T-helper 17 cell (primary cell): ENCODE data around the gene CIITA. TPM values are rescaled to one million over a fixed set of nuclear protein-coding genes. Genes with fewer than 3 reads are reported as not detected.

Experiments used
- ATAC-seq: fragments of 150-1000 bp; cut with Tn5 transposase; 2 replicates; pipeline ENCODE4 v1.10.0; 2021; ENCODE audit warnings: mild to moderate bottlenecking, moderate library complexity
- DNase-seq, 3 donors: peaks; one replicate each; pipeline versions ENCODE4 v3.0.0 to v3.0.0-alpha.2; 2020 to 2021
- H3K9me3 ChIP-seq: one replicate; pipeline ENCODE4 v1.7.0; 2013; ENCODE audit warnings: low read length, mild to moderate bottlenecking; ENCODE audit not compliant: control insufficient read depth, poor library complexity, severe bottlenecking
- H3K27ac Mint-ChIP-seq: one replicate; pipeline ENCODE4 v1.8.0; 2022; ENCODE audit warnings: mild to moderate bottlenecking, moderate library complexity, mixed read lengths
- H3K27me3 Mint-ChIP-seq: one replicate; pipeline ENCODE4 v1.8.0; 2022; ENCODE audit warnings: mixed read lengths
- H3K36me3 Mint-ChIP-seq: one replicate; pipeline ENCODE4 v1.8.0; 2022; ENCODE audit warnings: low read depth, mixed read lengths
- H3K4me1 Mint-ChIP-seq: one replicate; pipeline ENCODE4 v1.8.0; 2022; ENCODE audit warnings: mild to moderate bottlenecking, mixed read lengths
- H3K4me3 Mint-ChIP-seq: one replicate; pipeline ENCODE4 v1.8.0; 2022; ENCODE audit warnings: mild to moderate bottlenecking, moderate library complexity, mixed read lengths
- total RNA-seq, 4 donors: library from RNA in 2 of 4; stranded (reverse) in 2 of 4; gene quantifications; one replicate each; pipeline ENCODE4 v1.2.3 and lab custom pipeline; 2022 to 2026

CIITA gene
- total RNA-seq, 2 donors from 2014 or later = 9.7 to 25.3 TPM

DNA sequence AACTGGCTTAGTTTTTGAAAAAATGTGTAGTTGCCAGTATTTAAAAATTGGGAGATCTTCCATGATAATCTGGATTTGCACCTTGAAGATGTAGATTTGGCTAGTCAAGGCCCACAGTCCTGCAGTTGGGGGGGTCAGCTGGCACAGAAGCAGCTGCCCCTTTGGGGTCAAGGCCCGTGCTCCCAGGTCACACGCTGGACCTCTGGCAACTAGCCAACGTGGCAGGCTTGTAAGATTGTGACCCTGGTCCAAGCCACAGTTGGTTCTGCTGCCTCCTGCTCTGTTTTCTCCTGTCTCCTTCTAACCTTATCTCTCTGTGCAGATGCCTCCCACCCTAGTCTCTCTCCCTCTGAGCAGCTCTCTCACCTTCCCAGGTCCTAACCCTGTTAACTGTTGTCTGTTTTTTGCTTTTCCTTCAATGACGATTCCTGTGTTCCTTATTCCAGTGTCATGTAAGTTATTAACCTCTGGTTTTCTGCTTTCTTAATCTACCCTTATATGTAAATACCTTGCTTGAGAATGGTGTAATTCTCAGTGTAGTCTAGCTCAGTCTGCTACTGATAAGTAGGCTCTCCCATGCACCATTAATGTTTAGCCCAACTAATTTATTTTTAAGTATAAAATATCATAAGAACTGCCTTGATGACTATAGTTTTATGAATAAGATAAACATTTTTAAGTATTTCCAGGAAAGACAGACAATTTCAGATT lies 95.3 kb downstream of the CIITA start:
- ATAC-seq (no peak), DNase-seq (no peak)
- Mint-ChIP-seq H3K36me3 (peaks cover 3% of the 10 kb centered on the region), H3K27me3 (no peaks in the 10 kb centered on the region), H3K4me1 (peaks cover 16% of the 10 kb centered on the region), H3K4me3 (no peak overlapping the region), H3K27ac (peak overlapping the region; percentile 90)
- H3K9me3 ChIP-seq = no peaks in the 10 kb centered on the region

DNA sequence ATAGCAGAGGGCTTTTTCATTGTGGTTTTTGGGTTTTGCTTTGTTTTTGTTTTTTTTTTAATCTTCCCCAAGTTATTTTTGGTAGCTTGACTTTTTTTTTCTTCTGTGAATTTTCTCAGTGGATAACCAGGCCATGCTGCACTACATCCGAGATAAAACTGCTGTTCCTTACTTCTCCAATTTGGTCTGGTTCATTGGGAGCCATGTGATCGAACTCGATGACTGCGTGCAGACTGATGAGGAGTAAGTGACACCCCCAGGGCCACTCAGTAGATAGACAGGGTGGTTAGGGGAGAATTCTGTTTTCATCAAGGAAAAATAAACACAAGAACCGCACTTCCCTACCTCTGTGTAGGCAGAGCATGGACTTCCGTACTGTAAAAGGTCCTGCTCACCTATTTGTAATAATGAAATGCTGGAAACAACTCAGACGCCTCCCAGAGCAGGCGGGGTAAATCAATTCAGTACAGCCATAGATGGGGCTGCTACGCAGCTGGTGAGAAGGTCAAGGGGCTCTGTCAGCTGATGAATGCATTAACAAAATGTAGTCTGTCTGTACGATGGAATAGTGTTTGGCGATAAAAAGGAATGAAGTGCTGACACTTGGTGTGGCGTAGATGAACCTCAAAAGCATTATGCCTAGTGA lies 95.9 kb downstream of the CIITA start:
- no peak for DNase-seq
- Mint-ChIP-seq H3K27ac (peak overlapping the region; percentile 90), H3K36me3 (peaks cover 5% of the 10 kb centered on the region), H3K4me3 (peak overlapping the region; percentile 9), H3K27me3 (no peaks in the 10 kb centered on the region), H3K4me1 (peaks cover 19% of the 10 kb centered on the region)
- H3K9me3 ChIP-seq = no peaks in the 10 kb centered on the region
- no peak for ATAC-seq

DNA sequence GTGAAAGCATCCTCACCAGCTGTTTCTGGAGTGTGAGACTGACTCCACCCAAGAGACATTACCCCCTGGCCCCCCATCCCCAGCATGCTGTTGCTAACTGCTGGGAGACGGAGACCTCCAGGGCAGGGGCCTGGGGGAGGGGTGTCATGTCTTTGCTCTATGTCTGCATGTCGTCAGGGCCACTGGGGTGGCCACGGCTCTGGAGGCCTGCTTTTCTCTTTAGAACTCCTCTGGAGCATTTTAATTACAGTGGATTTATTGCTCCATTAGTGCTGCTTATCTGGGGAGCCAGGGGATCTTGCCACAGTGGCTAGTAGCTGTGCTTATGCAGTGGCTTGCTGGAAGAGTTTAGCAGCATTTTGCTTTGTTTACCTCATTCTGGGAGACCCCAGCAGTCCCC lies 99.6 kb downstream of the CIITA start:
- Mint-ChIP-seq H3K36me3 (peaks cover 5% of the 10 kb centered on the region), H3K27ac (no peak overlapping the region), H3K4me1 (peaks cover 16% of the 10 kb centered on the region), H3K27me3 (no peaks in the 10 kb centered on the region), H3K4me3 (no peak overlapping the region)
- no peak for ATAC-seq
- no peaks in the 10 kb centered on the region for H3K9me3 ChIP-seq
- no peak for DNase-seq

DNA sequence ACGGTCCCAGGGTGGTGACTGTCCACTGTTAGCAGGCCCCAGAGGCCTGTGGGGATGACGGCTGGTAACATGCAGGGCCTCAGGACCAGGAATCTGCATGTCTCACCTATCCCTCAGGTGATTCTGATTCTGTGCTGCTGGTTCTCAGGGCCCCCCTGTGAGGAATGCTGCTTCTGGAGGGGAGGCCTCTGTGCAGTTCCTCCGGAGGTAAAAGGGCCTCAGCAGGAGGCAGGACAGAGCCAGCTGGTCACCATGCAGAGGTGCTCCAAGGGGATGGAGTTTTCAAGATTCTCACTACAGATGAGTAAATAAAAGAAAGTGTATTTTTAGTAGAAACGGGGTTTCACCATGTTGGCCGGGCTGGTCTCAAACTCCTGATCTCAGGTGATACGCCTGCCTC lies 101.1 kb downstream of the CIITA start:
- DNase-seq (no peak), ATAC-seq (no peak)
- no peaks in the 10 kb centered on the region for H3K27me3 Mint-ChIP-seq
- peaks cover 15% of the 10 kb centered on the region for H3K4me1 Mint-ChIP-seq
- H3K36me3 Mint-ChIP-seq = peaks cover 5% of the 10 kb centered on the region
- no peak overlapping the region for H3K4me3 Mint-ChIP-seq
- peak overlapping the region; percentile 79 for H3K27ac Mint-ChIP-seq
- no peaks in the 10 kb centered on the region for H3K9me3 ChIP-seq

DNA sequence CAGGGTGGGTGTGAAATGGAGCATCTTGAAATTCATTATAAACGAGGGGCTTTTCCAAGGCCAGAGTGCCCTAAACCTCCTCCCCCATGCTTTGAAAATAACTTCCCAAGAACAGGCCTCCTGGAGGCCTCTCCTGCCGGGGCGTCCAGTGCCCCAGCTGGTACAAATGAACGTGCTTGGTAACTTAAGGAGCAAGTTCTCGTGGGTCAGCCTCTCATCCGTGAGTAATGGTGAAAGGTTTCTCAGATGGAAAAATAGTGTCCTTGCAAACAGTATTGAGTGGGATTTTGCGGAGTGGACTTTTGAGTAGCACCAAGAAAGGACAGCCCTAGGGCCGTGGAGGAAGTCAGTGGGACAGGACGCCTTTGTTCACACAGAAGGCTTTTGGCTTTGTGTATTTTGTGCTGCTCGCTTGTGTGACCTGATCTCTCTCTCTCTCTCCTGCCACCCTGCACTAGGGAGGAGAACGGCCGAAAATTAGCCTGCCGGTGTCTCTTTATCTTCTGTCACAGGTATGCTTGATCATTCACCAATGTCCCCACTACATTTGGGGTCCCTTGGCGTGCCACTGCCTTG lies 102.0 kb downstream of the CIITA start:
- H3K36me3 Mint-ChIP-seq = peaks cover 5% of the 10 kb centered on the region
- H3K27me3 Mint-ChIP-seq = no peaks in the 10 kb centered on the region
- H3K4me3 Mint-ChIP-seq = no peak overlapping the region
- no peak for DNase-seq
- H3K4me1 Mint-ChIP-seq = peaks cover 16% of the 10 kb centered on the region
- no peak for ATAC-seq
- H3K27ac Mint-ChIP-seq = peak overlapping the region; percentile 21
- H3K9me3 ChIP-seq = no peaks in the 10 kb centered on the region

DNA sequence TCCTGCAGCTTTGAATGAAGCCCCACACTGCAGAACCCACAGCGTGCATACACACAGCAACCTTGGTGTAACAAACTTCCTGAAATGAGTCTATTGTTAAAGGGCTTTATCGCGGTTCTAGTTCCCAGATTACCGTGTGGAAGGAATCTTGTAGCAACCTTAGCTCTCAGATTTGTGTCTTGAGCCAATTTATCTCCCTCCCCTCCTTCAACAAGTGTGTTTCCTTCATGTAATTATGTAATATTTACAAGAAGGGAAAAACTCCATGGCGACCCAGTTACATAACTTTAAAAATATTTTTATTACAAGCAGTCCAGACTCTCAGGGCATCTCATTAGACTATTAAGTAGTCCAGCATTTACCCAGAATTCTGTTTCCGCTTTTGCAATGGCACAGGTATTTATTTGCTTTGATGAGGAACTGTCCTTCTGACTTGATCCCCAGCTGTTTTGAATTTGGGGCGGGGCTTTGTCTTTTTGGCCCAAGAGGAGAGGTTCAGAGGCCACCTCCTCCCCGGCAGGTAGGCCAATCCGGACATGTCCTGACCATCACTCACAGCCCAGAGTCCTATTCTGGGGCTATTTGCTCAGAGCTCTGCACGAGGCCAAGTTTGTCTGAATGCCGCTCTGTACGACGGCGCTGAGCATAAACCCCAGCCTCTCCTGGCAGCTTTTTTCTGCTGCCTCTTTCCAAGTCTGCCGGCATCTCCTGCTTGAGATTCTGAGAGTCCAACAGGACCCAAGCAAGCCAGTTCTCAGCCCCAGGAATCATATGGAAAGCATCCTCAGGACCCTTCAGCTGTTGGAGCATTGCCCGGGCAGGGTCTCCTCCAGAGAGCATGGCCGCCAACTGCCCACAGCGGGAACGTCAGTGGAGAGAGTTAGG lies 103.0 kb downstream of the CIITA start:
- peaks cover 21% of the 10 kb centered on the region for H3K4me1 Mint-ChIP-seq

DNA sequence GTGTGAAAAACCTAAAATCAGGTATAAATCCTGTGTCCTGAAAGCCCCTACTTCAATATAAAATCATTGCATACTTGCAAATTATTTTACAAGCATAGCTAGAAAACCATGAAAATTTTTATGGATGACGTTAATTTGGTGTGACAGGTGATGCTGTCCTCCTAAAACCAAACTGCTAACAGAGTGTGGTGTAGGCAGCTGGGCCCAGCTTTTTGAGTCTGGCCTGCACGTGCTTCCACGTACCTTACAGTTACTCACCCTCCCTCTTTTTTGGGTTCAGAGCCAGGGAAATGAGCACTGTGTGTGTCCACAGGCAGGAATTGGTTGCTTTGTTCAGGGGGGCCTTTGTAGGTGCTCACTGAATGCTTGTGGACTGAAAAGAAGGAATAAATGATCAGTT lies 103.8 kb downstream of the CIITA start:
- DNase-seq = no peak
- Mint-ChIP-seq H3K4me3 (no peak overlapping the region), H3K4me1 (peaks cover 21% of the 10 kb centered on the region), H3K27ac (peak overlapping the region; percentile 21), H3K27me3 (no peaks in the 10 kb centered on the region), H3K36me3 (peaks cover 2% of the 10 kb centered on the region)
- no peaks in the 10 kb centered on the region for H3K9me3 ChIP-seq
- ATAC-seq = no peak

More for the DNA sequence above, 103.0 kb downstream of the CIITA start:
- no peaks in the 10 kb centered on the region for H3K9me3 ChIP-seq
- peak overlapping the region; percentile 21 for H3K27ac Mint-ChIP-seq
- H3K4me3 Mint-ChIP-seq = no peak overlapping the region
- DNase-seq = no peak
- peaks cover 2% of the 10 kb centered on the region for H3K36me3 Mint-ChIP-seq
- H3K27me3 Mint-ChIP-seq = no peaks in the 10 kb centered on the region
- ATAC-seq = no peak

DNA sequence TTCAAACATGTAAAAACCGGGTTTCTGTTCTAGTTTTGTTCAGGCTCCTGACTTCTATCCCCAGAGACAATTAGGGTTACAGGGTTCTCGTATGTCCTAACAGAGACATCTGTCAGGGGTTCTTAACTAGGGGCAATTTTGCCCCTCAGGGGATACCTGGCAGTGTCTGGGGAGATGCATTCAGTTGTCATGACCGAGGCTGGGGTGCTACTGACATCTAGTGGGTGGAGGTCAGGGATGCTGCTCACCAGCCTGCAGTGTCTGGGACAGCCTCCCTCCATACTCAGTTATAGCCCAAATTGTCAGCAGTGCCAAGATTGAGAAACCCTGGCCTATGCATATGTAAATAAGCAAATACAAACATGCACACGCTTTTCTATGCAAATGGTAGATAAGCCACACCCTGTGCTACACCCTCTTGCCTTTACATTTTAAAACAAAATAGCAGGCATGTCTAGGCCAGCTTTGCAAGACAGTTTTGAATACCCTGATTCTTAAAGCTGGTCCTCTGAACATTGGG lies 104.8 kb downstream of the CIITA start:
- H3K4me3 Mint-ChIP-seq = no peak overlapping the region
- no peaks in the 10 kb centered on the region for H3K27me3 Mint-ChIP-seq
- peak; percentile 88 for ATAC-seq
- peak in 2 of 3 donors; percentile 26 to 27 for DNase-seq
- H3K9me3 ChIP-seq = no peaks in the 10 kb centered on the region
- H3K4me1 Mint-ChIP-seq = peaks cover 24% of the 10 kb centered on the region
- no peak overlapping the region for H3K27ac Mint-ChIP-seq
- peaks cover 2% of the 10 kb centered on the region for H3K36me3 Mint-ChIP-seq

DNA sequence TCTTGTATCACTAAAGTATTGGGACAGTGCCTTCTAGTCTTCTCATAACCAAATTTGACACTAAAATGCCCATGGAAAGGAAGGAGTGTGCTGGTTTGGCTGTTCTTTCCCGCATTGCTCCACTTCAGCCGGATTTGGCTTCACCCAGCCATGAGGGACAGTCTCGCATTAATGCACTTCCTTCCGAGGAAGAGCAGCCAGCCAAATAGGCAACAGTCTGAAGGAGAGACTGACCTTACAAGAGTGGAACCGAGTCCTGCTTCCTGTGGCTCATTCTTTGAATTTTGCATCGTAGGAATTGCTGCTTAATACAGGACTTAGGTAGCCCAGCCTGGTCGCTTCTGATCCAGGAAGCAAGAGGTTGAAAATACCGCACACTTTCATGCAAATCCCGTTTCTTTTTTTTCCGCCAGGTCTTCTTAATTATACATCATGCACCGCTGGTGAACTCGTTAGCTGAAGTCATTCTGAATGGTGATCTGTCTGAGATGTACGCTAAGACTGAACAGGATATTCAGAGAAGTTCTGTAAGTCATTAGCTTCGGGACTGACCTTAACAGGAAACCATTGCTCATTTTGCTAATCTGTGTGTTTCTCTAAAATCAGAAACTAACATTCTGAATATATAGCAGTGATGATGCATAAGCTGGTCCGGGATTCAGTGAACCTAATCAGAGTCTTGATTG lies 105.6 kb downstream of the CIITA start:
- H3K9me3 ChIP-seq = no peaks in the 10 kb centered on the region
- DNase-seq (no peak), ATAC-seq (no peak)
- Mint-ChIP-seq H3K27me3 (no peaks in the 10 kb centered on the region), H3K4me3 (peak overlapping the region; percentile 33), H3K27ac (peak overlapping the region; percentile 24), H3K36me3 (peaks cover 1% of the 10 kb centered on the region), H3K4me1 (peaks cover 30% of the 10 kb centered on the region)

DNA sequence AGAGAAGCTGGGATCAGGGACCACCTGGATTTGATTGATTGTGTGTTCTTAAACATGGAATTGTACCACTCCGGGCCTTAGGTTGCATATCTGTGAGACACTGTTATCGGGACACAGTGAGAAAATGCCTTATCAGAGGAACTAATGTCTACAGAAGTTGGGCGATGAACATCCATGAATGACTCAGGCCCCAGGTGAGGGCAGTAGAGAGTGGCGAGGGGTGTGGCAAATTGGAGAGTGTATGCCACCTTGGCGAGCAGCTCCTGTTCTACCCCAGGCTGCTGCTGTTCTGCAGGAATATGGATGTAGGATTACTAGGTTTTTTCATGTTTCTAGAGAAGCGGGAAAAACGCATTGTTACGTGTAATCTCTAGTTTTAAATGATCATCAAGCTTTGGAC lies 106.2 kb downstream of the CIITA start:
- no peak for DNase-seq
- peak overlapping the region; percentile 24 for H3K27ac Mint-ChIP-seq
- H3K36me3 Mint-ChIP-seq = no peaks in the 10 kb centered on the region
- no peaks in the 10 kb centered on the region for H3K27me3 Mint-ChIP-seq
- H3K4me3 Mint-ChIP-seq = no peak overlapping the region
- peaks cover 34% of the 10 kb centered on the region for H3K4me1 Mint-ChIP-seq
- H3K9me3 ChIP-seq = no peaks in the 10 kb centered on the region
- peak; percentile 46 for ATAC-seq

DNA sequence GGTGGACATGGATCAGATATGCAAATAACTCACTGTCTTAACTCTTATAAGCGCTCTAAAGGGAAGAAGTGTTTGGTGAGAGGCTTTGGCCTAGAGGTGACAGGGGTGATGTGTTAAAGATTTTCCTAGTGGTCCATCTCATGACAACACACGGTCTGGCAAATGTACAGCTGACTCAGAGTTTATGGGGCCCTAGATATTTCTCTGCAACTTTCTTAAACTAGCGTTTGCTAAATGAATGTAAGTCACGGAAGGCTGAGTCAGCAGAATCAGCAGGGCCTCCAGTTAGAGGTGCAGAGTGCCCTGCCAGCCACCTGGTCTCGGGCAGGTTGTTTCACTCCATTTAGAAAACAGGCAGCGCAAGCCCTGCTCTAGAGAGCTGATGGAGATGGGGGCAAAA lies 107.5 kb downstream of the CIITA start:
- peak overlapping the region; percentile 79 for H3K27ac Mint-ChIP-seq
- H3K27me3 Mint-ChIP-seq = no peaks in the 10 kb centered on the region
- no peak overlapping the region for H3K4me3 Mint-ChIP-seq
- H3K9me3 ChIP-seq = no peaks in the 10 kb centered on the region
- H3K36me3 Mint-ChIP-seq = no peaks in the 10 kb centered on the region
- DNase-seq (no peak), ATAC-seq (no peak)
- H3K4me1 Mint-ChIP-seq = peaks cover 45% of the 10 kb centered on the region
